ENCODE data around the gene IER2.

DNA sequence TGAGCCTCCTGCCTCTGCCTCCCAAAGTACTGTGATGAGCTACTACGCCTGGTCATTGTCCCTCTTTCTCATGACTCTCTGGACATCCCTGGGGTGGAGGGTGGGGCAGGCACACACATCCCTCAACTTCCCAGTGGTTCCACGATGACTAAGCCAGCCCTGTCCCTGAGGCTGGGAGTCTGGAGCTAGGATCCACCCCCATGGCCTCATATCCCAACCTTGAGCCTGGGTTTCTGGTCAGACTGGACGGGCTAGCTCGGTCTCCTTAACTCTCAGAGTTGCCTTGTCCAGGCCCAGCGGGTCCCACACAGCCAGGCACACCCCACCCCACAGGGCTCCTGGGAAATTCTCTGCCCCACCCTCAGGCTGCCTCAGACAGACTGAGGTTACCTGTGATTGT lies 19.6 kb downstream of the IER2 start:
- TF ChIP-seq POLR2A (IDR thresholded peaks at IDR 0.05; ENCODE audit: low read length) (no peak), GATA1 (IDR thresholded peaks at IDR 0.05; ENCODE audit: low read depth, low read length) (no peak)
